Thyroid gland (tissue), 4 donors: ENCODE results near the gene PIGO. TPM values are rescaled to one million over a fixed set of nuclear protein-coding genes. Genes with fewer than 3 reads are reported as not detected.

Experiments
- DNase-seq, 2 donors: peaks; one replicate each; pipeline ENCODE4 v3.0.0-alpha.2; 2019
- H3K27ac ChIP-seq, 3 donors: fragments of 200-600 bp; sonication (generic); 1 replicate in 2 of 3; 2 replicates in 1 of 3; pipeline ENCODE4 v1.5.1; 2016 to 2019; ENCODE audit warnings: mild to moderate bottlenecking in 1 of 3, moderate library complexity in 1 of 3
- H3K27me3 ChIP-seq: fragments of 200-600 bp; sonication (generic); one replicate; pipeline ENCODE4 v1.5.1; 2019
- H3K36me3 ChIP-seq, 2 donors: fragments of 200-600 bp; sonication (generic); one replicate each; pipeline ENCODE4 v1.5.1; 2016 to 2019
- H3K4me1 ChIP-seq, 2 donors: fragments of 200-600 bp; sonication (generic); one replicate each; pipeline ENCODE4 v1.5.1; 2017 to 2019
- H3K4me3 ChIP-seq, 3 donors: fragments of 200-600 bp; sonication (generic); replicated peaks in 1 of 3; 1 replicate in 2 of 3; 2 replicates in 1 of 3; pipeline ENCODE4 v1.5.1; 2016; ENCODE audit warnings: mild to moderate bottlenecking in 1 of 3
- H3K9me3 ChIP-seq: fragments of 200-600 bp; sonication (generic); one replicate; pipeline ENCODE4 v1.5.1; 2017
- CTCF ChIP-seq, 6 experiments: fragments of 200-600 bp in 3 of 6; fragments of 450-650 bp in 3 of 6; sonication (generic) in 3 of 6; IDR thresholded peaks; one replicate each; pipeline ENCODE4 v1.5.1; 2016 to 2019; ENCODE audit warnings: antibody characterized with exemption in 6 of 6, mild to moderate bottlenecking in 2 of 6, inconsistent platforms in 1 of 6, moderate library complexity in 1 of 6
- POLR2A ChIP-seq, 2 donors: fragments of 450-650 bp; IDR thresholded peaks; one replicate each; pipeline ENCODE4 v1.6.1; 2017; ENCODE audit warnings: antibody characterized with exemption in 2 of 2, mild to moderate bottlenecking in 2 of 2, moderate library complexity in 1 of 2
- WGBS, 2 donors: methylation state at CpG; one replicate each; pipeline ENCODE4 v1.1.5; 2017; 5-methylcytosine and 5-hydroxymethylcytosine counted together
- intact Hi-C: fragments of 100-400 bp; cut with DNase I; formaldehyde crosslinking; loops from one replicate; pipeline ENCODE4 v1.15.1; 2023
- total RNA-seq, 4 donors: library from RNA; depleted of rRNA; stranded (reverse); fragments of >200 nt; gene quantifications; one replicate each; pipeline ENCODE4 v1.2.3, GENCODE V29; 2016

Gene PIGO
- total RNA-seq, 4 donors from 2014 or later = 20.8 to 50.5 (median 39.4) TPM

GRCh38 chr9:35060548-35061207 is 35.7 kb downstream of the PIGO start:
- H3K9me3 ChIP-seq = no peaks in the 10 kb centered on the region
- DNase-seq = no peak
- 91 to 96% methylated on average over 11 of the region's 11 CpGs for WGBS, 2 donors
- TF ChIP-seq CTCF (IDR thresholded peaks at IDR 0.05) (no peak), POLR2A (IDR thresholded peaks at IDR 0.05) (no peak)
- peaks cover 98% of the 10 kb centered on the region in 2 donors for H3K36me3 ChIP-seq
- H3K4me1 ChIP-seq = no peaks in the 10 kb centered on the region
- no peaks in the 10 kb centered on the region for H3K27me3 ChIP-seq
- intact Hi-C loops = no loop called here
- no peak overlapping the region for H3K27ac ChIP-seq
- H3K4me3 ChIP-seq = no peak overlapping the region

GRCh38 chr9:35059438-35059837 is 37.0 kb downstream of the PIGO start:
- Histone ChIP-seq H3K4me3 (no peak overlapping the region), H3K4me1 (no peaks in the 10 kb centered on the region), H3K27ac (no peak overlapping the region), H3K9me3 (no peaks in the 10 kb centered on the region), H3K36me3 (peaks cover 91 to 96% of the 10 kb centered on the region in 2 donors), H3K27me3 (no peaks in the 10 kb centered on the region)
- intact Hi-C loops = no loop called here
- WGBS, 2 donors = 94 to 95% methylated on average over 10 of the region's 10 CpGs
- TF ChIP-seq CTCF (IDR thresholded peaks at IDR 0.05) = no peak
- TF ChIP-seq POLR2A (IDR thresholded peaks at IDR 0.05) = no peak
- DNase-seq = no peak

- Histone ChIP-seq H3K4me1 (no peaks in the 10 kb centered on the region), H3K4me3 (no peak overlapping the region), H3K36me3 (peaks cover 76 to 78% of the 10 kb centered on the region in 2 donors), H3K9me3 (no peaks in the 10 kb centered on the region), H3K27me3 (no peaks in the 10 kb centered on the region), H3K27ac (no peak overlapping the region)
- TF ChIP-seq POLR2A (IDR thresholded peaks at IDR 0.05) (no peak), CTCF (IDR thresholded peaks at IDR 0.05) (no peak)
- 95 to 98% methylated on average over 8 of the region's 8 CpGs for WGBS, 2 donors
- intact Hi-C loops = no loop called here
- no peak for DNase-seq
These were observed 39.1 kb downstream of the PIGO start for GRCh38 chr9:35057271-35057620.

- H3K9me3 ChIP-seq = no peaks in the 10 kb centered on the region
These were observed 39.7 kb downstream of the PIGO start for GRCh38 chr9:35056571-35057270.

More at GRCh38 chr9:35056571-35057270, 39.7 kb downstream of the PIGO start:
- WGBS, 2 donors = 93 to 99% methylated on average over 9 of the region's 9 CpGs
- intact Hi-C loops = no loop called here
- TF ChIP-seq CTCF (IDR thresholded peaks at IDR 0.05) = no peak
- H3K4me3 ChIP-seq = no peak overlapping the region
- peaks cover 73 to 78% of the 10 kb centered on the region in 2 donors for H3K36me3 ChIP-seq
- no peaks in the 10 kb centered on the region for H3K27me3 ChIP-seq
- H3K27ac ChIP-seq = no peak overlapping the region
- no peaks in the 10 kb centered on the region for H3K4me1 ChIP-seq
- no peak for DNase-seq
